Femur (tissue), 1 donor: Measurements from ENCODE around the gene HNRNPM.
A peak's percentile ranks its signal among the peaks of the same experiment; 100 is the strongest.

ENCODE experiments used
- DNase-seq: peaks from one replicate; pipeline ENCODE4 v3.0.0-alpha.2; 2017

HNRNPM gene

GRCh38 chr19:8460516-8461298, 15.9 kb downstream of the HNRNPM start:
- no peak for DNase-seq

- DNase-seq: no peak
Observed at GRCh38 chr19:8461376-8461775, 16.6 kb downstream of the HNRNPM start.

- no peak for DNase-seq
Observed at GRCh38 chr19:8461891-8462290, 17.1 kb downstream of the HNRNPM start.

GRCh38 chr19:8462571-8462970, 17.8 kb downstream of the HNRNPM start:
- no peak for DNase-seq

GRCh38 chr19:8463365-8463764, 18.6 kb downstream of the HNRNPM start:
- no peak for DNase-seq

- no peak for DNase-seq
Observed at GRCh38 chr19:8466018-8466417, 21.2 kb downstream of the HNRNPM start.

GRCh38 chr19:8468124-8468523, 23.3 kb downstream of the HNRNPM start:
- DNase-seq: no peak

- DNase-seq: no peak
Observed at GRCh38 chr19:8468761-8469373, 24.1 kb downstream of the HNRNPM start.

GRCh38 chr19:8469613-8470368, 25.0 kb downstream of the HNRNPM start:
- DNase-seq: no peak

GRCh38 chr19:8473648-8474476, 29.1 kb downstream of the HNRNPM start:
- DNase-seq: no peak

GRCh38 chr19:8475005-8475404, 30.2 kb downstream of the HNRNPM start:
- no peak for DNase-seq

GRCh38 chr19:8476524-8476923, 31.7 kb downstream of the HNRNPM start:
- no peak for DNase-seq

GRCh38 chr19:8477889-8478288, 33.1 kb downstream of the HNRNPM start:
- DNase-seq: no peak

- no peak for DNase-seq
Observed at GRCh38 chr19:8478598-8478997, 33.8 kb downstream of the HNRNPM start.

- DNase-seq: no peak
Observed at GRCh38 chr19:8481201-8481600, 36.4 kb downstream of the HNRNPM start.

- no peak for DNase-seq
Observed at GRCh38 chr19:8481616-8482015, 36.8 kb downstream of the HNRNPM start.

GRCh38 chr19:8482696-8483095, 37.9 kb downstream of the HNRNPM start:
- no peak for DNase-seq

GRCh38 chr19:8483165-8483564, 38.4 kb downstream of the HNRNPM start:
- no peak for DNase-seq

- peak; percentile 50 for DNase-seq
Observed at GRCh38 chr19:8484331-8484894, 39.6 kb downstream of the HNRNPM start.

- DNase-seq: no peak
Observed at GRCh38 chr19:8485561-8486371, 41.0 kb downstream of the HNRNPM start.

- DNase-seq: no peak
Observed at GRCh38 chr19:8486661-8487136, 41.9 kb downstream of the HNRNPM start.
